NCI-H446 (cell line): ENCODE measurements around the gene DHPS.

Experiments
- DNase-seq, 2 experiments: peaks; one replicate each; lab custom pipeline; 2025; lab: John Stamatoyannopoulos, UW

The DHPS gene

GRCh38 chr19:12672744-12673143 lies 8.9 kb downstream of the DHPS start:
- DNase-seq, result no peak

- no peak for DNase-seq
Measured at GRCh38 chr19:12670159-12670928, 11.3 kb downstream of the DHPS start.

- peak; percentile 72 to 85 for DNase-seq
Measured at GRCh38 chr19:12669270-12670158, 12.2 kb downstream of the DHPS start.

- DNase-seq, result peak in 1 of 2 experiments; percentile 30
Measured at GRCh38 chr19:12668932-12669269, 12.8 kb downstream of the DHPS start.

- no peak for DNase-seq
Measured at GRCh38 chr19:12668346-12668745, 13.3 kb downstream of the DHPS start.

- no peak for DNase-seq
Measured at GRCh38 chr19:12667731-12668302, 13.9 kb downstream of the DHPS start.

GRCh38 chr19:12666265-12667048 lies 15.2 kb downstream of the DHPS start, which contains the start of the genes MAN2B1 and WDR83:
Gene MAN2B1 (minus strand): TSS chr19:12666742. CDS start chr19:12666701, 41 bp downstream.
Gene WDR83 (plus strand): TSS chr19:12666807. CDS start chr19:12669791, 2,984 bp downstream.
- peak; percentile 34 to 83 for DNase-seq

- no peak for DNase-seq
Measured at GRCh38 chr19:12665671-12666264, 15.9 kb downstream of the DHPS start.

- DNase-seq, result no peak
Measured at GRCh38 chr19:12665281-12665573, 16.5 kb downstream of the DHPS start.

- no peak for DNase-seq
Measured at GRCh38 chr19:12664406-12665280, 17.0 kb downstream of the DHPS start.

- no peak for DNase-seq
Measured at GRCh38 chr19:12660980-12661379, 20.7 kb downstream of the DHPS start.

- no peak for DNase-seq
Measured at GRCh38 chr19:12657966-12658365, 23.7 kb downstream of the DHPS start.

- no peak for DNase-seq
Measured at GRCh38 chr19:12656899-12657571, 24.6 kb downstream of the DHPS start.

GRCh38 chr19:12655546-12655945 lies 26.1 kb downstream of the DHPS start:
- no peak for DNase-seq

- DNase-seq, result no peak
Measured at GRCh38 chr19:12652219-12652618, 29.5 kb downstream of the DHPS start.

- no peak for DNase-seq
Measured at GRCh38 chr19:12649941-12650340, 31.7 kb downstream of the DHPS start.

- no peak for DNase-seq
Measured at GRCh38 chr19:12648088-12648487, 33.6 kb downstream of the DHPS start.

- no peak for DNase-seq
Measured at GRCh38 chr19:12647490-12648071, 34.1 kb downstream of the DHPS start.

- no peak for DNase-seq
Measured at GRCh38 chr19:12647047-12647446, 34.6 kb downstream of the DHPS start.

GRCh38 chr19:12646551-12646950 lies 35.1 kb downstream of the DHPS start:
- DNase-seq, result no peak
